IPS DF 4.7 (cell line): ENCODE data around the gene ZMAT5.

Experiments used
- DNase-seq: peaks from one replicate; pipeline ENCODE4 v3.0.0-alpha.2; 2013; ENCODE audit warnings: low spot score; ENCODE audit errors: extremely low read depth

ZMAT5 gene

DNA sequence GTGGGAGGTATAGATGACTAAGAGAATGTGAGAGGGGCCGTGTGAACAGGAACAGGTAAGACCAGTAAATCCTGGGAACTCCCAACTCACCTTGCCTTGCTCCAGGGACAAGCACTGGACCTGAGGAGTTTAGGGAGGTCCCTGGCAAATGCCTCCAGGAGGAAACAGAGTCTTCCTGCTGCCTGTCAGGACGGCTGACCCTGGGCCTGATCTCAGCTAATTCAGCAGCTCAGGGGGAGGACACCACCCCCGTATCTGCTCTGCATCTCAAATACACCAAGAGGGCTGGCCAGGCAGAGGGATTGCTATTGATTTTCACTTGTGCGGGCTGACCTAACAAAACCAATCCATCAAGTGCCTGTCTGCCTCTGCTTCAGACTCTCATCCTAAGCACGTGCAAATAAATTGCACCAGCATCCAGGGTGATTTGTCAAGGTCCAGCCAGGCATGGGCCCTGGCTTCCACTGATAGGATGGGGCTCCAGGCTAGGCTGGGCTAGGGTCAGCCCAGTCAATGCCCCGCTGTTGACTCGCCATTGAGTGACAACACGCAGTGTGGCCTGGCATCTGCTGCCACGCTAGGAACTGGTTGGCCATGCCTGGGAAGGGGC lies 20.7 kb upstream of the ZMAT5 start:
- no peak for DNase-seq

DNA sequence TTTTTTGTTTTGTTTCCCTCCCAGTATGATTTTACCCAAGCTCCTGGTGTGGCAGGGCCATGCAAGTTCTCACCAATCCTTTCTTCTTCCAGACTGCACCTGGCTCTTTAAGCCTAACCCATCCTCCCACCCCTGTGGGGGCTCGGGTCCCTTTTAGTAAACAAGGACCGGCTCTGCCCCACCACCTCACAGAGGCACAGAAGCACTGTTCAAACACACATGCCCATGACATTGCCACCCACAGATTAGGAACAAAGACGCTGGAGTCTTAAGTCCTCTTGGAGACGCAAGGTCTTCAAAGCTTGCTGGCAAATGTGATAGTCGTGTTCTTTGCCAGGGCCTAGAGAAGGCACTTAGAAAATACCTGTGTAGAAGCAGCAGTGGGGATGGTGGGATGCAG lies 19.2 kb upstream of the ZMAT5 start:
- DNase-seq: no peak

DNA sequence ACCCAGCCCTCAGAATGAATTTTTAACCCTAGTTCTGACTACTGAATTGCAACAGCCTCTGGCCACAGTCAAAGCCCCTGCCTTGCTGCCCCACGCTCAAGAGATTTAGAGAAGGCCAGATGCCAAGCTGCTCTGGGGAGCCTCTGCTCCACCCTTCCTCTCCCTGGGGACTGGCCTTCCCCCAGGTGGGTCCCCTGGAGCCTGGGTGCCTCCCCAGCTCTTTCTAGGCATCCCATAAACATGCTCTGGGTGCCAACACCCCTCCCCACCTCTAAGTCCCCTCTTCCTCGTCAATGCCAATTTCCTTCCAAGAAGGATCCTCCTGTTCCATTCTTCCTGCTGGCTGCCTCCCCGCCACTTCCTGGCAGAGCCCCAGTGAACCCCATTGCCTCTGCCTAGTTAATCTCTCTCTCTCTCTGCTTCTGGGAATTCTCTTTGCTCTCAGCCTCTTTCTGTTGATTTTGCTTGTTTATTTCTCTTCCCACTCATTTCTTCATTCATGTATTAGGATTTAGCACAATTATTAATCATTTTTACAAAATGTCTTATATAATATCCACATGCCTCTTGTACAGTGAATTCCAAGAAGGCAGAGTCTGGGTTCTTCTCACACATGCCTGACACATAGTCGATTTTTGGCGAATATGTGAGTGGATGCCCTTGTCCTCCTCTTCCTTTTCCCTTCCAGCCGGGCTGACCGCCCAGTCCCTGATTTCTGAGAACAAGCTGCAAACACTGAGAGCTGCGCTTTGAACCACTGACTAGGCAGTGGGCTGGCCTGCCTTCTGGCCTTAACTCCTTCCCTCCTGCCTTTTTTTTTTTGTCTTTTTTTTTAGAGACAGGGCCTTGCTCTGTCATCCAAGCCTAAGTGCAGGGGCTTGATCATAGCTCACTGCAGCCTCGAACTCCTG lies 17.9 kb upstream of the ZMAT5 start:
- no peak for DNase-seq

DNA sequence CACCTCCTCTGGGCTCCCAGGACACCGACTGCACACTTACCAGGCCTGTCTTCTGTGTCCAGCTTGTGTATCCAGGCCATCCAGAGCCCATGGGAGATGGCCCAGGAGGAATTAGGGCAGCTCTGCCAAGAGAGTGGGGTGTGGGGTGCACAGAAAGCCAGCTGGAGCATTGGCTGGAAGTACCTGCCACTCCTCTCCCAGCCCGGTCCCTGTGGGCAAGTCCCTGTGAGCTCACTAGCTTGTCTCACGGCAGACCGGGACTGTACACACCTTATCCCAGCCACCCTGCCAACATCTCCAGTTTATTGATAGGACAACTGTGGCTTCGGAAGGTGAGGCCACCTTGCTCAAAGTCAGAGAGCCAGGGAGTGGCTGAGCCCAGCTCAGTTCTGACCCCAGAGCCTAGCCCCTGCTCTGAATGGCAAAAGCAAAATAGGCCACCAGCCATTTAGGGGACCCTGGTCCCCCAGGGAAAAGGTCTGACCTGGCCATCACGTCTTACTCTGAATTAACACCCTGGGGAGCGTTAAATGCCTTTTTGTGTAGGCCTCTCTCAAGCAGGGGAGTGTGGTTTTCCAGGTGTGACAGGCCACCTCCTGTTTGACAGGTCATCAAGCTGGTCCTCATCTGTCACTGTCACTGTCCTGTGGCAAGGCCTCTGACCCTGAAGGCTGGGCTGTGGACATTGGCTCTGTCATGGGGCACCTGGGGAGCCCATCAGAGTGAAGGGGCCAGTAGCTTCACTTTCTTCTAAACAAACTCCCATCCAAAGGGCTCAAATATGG lies 15.4 kb upstream of the ZMAT5 start:
- no peak for DNase-seq

DNA sequence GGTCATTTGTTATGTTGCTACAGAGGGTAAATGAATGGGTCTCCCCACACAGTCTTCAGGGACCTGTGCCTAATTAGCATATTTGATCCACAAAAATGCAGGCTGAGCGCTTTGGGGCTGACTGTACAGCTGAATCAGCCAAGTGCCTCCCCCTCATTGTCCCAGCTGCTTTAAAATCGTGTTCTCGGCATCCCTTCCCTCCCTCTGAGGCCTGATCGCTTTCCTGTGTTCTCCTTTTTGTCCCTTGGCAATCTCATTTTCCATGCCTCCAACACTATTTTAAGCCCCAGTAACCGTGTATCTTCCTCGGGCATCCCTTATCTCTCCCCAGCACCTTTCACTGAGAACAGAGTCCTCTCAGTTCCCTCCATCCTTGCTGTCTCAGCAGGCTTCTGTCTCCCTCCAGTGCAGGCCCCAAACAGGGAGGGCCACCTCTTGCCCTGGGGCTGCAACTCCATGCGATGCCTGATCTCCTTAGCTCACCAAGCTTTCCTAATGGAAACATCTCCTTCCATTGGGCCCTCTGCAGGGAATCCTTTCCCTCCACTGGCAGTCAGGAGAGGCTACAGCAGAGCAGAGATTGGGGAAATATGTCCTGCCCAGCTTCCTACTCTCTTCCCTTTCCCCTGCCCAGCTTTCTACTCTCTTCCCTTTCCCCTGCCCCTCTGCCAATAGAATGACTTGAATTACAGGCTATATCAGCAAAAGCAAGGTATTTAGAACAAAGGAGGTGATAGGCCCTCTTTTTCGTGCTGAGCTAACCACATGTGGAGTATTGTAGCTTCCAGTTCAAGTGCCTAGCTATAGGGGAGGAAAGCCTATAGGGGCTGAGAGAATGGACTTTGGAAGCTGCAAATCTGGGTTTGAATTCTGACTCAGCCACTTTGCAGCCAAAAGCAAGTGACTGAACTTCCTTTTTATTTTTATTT lies 14.2 kb upstream of the ZMAT5 start:
- no peak for DNase-seq

DNA sequence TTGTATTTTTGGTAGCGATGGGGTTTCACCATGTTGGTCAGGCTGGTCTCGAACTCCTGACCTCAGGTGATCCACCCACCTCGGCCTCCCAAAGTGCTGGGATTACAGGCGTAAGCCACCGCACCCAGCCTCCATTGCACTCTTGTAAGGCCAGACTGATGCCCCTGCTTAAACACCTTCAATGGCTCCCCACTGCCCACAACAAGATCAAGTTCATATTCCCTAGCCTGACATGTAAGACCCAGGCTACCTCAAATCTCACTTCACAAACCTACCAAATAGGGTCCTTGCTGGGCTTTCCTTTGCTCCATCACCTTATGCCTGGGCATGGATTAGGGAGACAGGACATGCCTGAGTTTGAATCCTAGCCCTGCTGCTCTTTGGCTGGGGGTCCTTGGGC lies 13.4 kb upstream of the ZMAT5 start:
- no peak for DNase-seq

DNA sequence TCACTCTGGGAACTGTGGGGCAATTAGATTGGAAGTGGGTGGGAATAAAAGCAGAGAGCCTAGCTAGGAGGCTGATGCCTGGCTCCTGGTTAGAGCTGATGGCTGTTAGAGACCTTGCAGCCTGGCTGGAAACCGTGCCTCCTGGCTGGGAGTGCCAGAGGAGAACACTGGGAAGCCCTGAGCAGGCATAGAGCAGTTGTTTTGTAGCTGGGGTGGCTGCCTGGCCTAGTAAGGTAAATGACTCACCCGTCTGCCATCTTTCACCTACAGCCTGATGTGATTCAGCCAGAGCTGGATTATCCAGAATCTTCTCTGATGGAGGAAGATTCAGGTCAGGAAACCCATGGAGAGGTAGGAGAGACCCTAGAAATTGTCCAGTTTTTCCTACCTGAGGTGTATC lies 6.4 kb upstream of the ZMAT5 start:
- DNase-seq: no peak

DNA sequence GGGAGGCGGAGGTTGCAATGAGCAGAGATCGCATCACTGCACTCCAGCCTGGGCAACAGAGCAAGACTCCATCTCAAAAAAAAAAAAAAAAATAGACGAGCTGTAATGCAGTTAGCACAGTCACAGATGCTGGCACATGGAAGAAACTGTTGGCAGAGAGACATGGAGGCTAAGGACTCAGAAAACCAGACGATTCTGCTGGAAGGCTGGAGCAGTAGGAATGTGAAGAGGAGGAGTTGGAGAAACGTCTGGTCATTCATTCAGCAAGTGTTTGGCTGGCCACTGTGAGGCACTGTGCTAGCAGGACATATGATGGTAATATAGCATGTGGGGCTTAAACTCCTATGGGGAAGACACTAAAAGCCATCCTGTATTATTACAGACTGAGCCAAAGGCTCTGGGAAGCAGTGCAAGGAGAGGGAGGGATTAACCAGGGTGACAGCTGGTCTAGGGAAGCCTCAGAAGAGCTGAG lies 5.4 kb upstream of the ZMAT5 start:
- DNase-seq: peak; percentile 9

DNA sequence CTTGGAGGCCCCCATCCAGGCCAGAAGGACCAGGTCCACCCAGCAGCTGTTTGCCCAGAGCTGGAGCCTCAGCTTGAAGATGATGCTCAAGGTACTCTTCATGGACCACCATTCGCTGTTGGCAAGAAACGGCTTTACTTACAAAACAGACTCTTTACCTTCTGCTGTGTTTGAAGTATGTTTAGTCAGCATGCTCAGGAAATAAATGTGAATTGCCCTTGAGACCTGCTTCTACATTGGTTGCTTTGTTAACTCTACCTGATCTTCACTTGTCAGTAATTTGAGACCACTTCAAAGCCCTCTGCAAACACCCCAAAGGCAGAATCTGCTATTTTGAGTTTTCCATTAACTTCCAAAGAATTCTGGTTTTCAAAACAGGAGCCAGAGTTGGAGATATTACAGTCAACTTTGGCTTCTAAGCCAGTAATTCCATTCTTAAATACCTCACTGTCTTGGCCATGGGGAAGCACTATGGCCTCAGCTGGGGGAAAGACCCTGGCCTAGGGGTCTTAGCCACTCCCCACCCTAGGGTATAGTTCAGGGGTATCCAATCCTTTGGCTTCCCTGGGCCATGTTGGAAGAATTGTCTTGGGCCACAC lies 3.0 kb upstream of the ZMAT5 start:
- DNase-seq: no peak

DNA sequence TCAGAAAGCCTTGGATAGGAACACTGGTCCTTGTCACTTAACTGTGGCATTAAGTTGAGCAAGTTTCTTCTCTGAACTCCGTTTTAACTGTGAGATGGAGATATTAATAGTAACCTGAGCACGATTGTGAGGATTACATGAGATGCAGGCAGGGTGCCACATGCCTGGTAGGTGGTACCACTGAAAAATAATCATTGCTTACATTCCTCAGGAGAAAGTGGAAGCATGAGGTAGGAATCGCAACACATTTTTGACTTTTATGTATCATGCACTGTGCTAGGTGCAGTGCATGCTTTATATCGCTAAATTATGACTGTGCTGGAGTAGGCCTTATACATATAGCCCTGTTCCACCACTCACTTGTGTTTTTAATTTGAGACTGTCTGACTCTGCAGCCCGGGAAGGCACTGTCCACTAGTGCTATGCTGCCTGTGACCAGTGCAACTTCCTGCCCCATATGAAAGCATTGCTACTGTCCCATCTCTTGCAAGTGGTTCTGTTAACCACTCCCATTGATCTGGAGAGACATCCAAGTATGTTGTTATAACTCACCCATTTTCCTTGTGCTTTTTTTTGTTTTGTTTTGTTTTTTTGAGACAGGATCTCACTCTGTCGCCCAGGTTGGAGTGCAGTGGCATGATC lies 1.4 kb upstream of the ZMAT5 start:
- no peak for DNase-seq

DNA sequence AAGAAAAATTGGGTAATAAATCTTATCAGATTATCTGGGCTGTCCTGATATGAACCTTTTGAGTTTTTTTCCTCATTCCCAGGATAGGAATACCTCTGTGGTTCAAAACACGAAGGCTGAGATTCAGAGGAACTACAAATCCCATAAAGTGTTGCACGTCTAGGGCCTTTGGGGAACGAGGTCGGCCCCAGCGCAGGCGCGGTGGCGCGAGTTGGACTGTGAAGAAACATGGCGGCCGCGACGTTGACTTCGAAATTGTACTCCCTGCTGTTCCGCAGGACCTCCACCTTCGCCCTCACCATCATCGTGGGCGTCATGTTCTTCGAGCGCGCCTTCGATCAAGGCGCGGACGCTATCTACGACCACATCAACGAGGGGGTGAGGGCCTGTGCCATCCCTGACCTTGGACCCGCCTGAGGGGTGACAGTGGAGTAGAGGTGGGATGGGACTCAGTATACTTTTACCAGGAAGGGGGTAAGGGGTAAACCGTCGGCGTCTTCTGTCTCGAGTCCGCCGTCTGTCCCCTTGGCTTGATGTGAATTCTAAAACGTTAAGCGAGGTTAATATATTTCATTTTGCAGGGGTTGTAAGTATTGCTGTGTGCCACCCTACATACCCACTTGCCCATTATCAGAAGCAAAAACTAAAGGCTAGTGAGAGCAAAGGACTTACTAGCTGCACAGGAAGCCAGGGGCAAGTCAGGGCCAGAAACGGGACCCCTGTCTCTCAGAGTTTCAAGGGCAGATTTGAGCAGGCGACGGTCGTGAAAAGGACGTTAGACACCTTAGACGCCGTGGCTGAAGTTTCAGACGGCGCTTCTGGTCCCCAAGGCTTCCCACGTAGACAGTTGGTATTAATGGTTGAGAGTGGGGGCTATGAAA lies 604 bp upstream of the ZMAT5 start, which contains the start of gene UQCR10:
Gene UQCR10 (plus strand): TSS at position 199 of the 881 bp plus-strand sequence. CDS start 30 bp downstream, at position 229.
- peak; percentile 60 for DNase-seq

DNA sequence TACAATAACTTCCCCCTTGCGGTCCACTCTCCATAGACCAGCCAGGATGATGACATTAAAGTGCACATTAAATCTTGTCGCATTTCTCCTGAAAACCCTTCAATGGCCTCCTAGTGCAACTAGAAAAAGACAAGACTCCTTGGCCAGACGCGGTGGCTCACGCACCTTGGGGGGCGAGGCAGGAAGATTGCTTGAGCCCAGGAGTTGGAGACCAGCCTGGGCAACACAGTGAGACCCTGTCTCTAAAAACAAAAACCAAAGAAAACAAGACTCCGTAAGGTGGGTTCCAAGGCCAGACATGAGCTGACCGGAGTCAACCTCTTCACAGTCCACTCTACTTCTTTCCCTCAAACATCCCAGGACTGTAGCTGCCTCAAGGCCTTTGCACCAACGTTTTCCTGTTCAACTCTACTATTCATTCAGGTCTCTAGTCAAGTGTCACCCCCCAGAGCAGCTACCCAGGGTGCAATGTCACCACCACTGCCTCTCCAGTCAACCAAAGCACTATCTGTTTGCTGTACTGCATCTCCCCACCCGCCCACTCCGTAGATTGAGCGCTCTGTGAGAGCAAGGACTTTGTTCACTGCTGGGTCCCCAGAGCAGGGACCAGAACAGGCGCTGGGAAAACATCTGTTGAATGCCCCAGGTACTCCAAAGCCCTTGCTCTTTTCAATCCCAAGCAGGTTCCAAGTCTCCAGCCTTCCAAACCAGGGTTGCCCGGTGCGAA lies 739 bp downstream of the ZMAT5 start:
- DNase-seq: no peak

DNA sequence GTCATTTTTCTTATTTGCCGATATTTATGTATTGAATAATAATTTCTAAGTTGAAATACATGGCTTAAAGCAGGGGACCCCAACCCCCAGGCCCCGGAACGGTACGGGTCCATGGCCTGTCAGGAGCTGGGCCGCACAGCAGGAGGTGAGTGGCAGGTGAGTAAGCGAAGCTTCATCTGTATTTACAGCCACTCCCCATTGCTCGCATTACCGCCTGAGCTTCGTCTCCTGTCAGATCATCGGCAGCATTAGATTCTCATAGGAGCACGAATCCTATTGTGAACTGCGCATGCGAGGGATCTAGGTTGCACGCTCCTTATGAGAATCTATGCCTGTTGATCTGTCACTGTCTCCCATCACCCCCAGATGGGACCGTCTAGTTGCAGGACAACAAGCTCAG lies 4.5 kb downstream of the ZMAT5 start:
- no peak for DNase-seq

DNA sequence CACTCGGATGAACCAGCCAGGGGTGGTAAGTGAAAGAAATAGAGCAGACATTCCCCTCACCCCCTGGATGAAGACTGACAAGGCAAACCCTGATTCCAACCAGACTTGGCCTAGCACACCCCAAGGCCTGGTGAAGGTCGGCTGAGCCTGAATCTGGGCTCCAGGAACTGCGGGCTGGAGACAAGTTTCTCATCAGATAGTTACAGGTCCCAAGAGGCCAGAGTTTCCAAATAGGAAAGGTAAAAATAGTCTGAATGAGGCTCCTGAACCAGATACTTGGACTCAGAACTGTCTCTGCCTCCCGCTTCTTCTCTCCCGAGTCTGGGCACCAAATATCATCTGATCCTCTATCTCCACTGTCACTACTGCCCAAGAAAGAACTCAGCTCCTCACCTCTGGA lies 7.8 kb downstream of the ZMAT5 start:
- no peak for DNase-seq

DNA sequence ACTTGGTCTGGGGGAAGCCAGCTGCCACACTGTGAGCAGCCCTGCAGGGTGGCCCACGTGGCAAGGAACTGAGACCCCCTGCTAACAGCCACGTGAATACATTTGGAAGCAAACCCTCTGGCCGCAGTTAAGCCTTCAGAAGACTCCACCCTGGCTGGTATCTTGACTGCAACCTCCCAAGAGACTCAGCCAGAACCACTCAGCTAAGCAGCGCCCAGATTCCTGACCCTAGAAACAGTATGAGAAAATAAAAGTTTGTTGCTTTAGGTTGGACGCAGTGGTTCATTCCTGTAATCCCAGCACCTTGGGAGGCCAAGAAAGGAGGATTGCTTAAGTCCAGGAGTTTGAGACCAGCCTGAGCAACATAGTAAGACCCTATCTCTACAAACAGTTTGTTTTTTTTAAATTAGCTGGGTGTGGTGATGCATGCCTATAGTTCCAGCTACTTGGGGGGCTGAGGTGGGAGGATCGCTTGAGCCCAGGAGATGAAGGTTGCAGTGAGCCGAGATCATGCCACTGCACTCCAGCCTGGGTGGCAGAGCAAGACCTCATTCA lies 8.7 kb downstream of the ZMAT5 start:
- no peak for DNase-seq

DNA sequence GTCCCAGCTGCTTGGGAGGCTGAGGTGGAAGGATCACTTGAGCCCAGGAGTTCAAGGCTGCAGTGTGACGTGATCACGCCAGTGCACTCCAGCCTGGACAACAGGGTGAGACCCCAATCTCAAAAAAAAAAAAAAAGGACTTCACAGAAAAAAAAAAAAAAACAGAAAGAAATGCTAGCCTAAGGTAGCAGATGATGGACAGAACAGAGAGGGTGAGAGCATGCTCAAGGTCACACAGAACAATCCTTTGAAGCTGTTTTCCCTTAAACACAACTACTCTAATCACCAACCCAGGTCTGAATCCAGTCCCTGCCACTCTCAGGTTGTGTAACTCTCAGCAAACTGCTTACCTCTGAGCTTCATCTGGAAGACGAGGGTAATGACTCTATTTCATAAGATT lies 9.7 kb downstream of the ZMAT5 start:
- DNase-seq: no peak

DNA sequence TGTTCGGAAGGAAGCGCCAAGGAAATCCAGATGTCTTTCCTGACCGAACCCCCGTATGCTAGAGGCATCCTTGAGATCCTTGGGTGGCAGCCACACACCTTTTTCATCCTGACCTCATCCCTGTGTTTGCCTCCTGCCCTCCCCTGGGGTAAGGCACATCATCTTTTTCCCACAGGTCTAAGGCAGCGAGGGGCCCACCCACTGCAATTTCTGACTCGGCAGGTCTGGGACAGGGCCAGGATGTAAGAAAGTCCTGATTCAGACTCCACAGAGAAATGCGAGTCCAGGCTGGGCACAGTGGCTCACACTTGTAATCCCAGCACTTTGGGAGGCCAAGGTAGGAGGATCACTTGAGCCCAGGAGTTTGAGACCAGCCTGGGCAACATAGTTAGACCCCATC lies 10.5 kb downstream of the ZMAT5 start:
- no peak for DNase-seq

DNA sequence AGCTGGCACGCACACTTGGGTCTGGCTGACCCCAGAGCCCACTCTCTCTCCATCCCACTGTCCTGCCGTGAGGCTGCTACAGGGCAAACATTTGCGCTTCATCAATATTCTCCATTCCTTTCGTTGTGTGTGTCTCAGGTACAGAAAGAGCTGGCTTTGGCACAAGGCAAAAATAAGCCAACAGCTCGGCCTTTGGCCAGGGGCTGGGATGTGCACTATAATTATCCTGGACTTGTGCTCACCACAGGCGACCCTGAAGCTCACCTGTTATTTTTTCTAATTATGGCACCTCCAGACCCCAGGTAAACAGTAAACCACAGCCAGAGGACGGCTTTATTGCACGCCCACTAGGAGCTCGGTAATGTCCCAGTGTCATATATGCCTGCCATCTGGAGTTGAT lies 10.9 kb downstream of the ZMAT5 start:
- DNase-seq: no peak
